Right lobe of liver (tissue), 6 donors: Measurements from ENCODE around the gene RUBCN. TPM values are rescaled to one million over a fixed set of nuclear protein-coding genes. Genes with fewer than 3 reads are reported as not detected.

Experiments used
- ATAC-seq, 4 donors: fragments of 200-7000 bp; cut with Tn5 transposase; one replicate each; pipeline ENCODE4 v1.9.1; 2020; ENCODE audit warnings: mild to moderate bottlenecking in 4 of 4, moderate library complexity in 4 of 4
- DNase-seq, 3 donors: peaks; one replicate each; pipeline ENCODE4 v3.0.0-alpha.2; 2020
- H3K27ac ChIP-seq, 3 donors: fragments of 200-600 bp; one replicate each; pipeline ENCODE4 v1.8.0; 2022
- H3K27me3 ChIP-seq, 2 donors: fragments of 200-600 bp; one replicate each; pipeline ENCODE4 v1.8.0; 2022
- H3K36me3 ChIP-seq, 4 donors: fragments of 200-600 bp; sonication (generic) in 1 of 4; one replicate each; pipeline versions ENCODE4 v1.5.1 to v1.8.0; 2017 to 2022; ENCODE audit warnings: control low read depth in 1 of 4
- H3K4me1 ChIP-seq, 4 donors: fragments of 200-600 bp; sonication (generic) in 1 of 4; one replicate each; pipeline versions ENCODE4 v1.5.1 to v1.8.0; 2017 to 2022; ENCODE audit warnings: control low read depth in 1 of 4
- H3K4me3 ChIP-seq, 3 donors: fragments of 200-600 bp; one replicate each; pipeline ENCODE4 v1.8.0; 2022
- H3K9me3 ChIP-seq, 4 donors: fragments of 200-600 bp; sonication (generic) in 1 of 4; one replicate each; pipeline versions ENCODE4 v1.5.1 to v1.8.0; 2017 to 2022; ENCODE audit warnings: control low read depth in 1 of 4
- CTCF ChIP-seq, 4 donors: fragments of 200-600 bp in 3 of 4; fragments of 450-650 bp in 1 of 4; IDR thresholded peaks; one replicate each; pipeline versions ENCODE4 v1.5.1 to v1.8.0; 2016 to 2022; ENCODE audit warnings: antibody characterized with exemption in 4 of 4, mild to moderate bottlenecking in 2 of 4
- POLR2A ChIP-seq: fragments of 450-650 bp; IDR thresholded peaks from one replicate; pipeline ENCODE4 v1.6.1; 2017; ENCODE audit warnings: antibody characterized with exemption, mild to moderate bottlenecking
- WGBS: methylation state at CpG from one replicate; pipeline ENCODE4 v1.1.6; 2018; ENCODE audit warnings: low coverage, low lambda C conversion rate; ENCODE audit not compliant: insufficient coverage; ENCODE audit errors: missing lambda C conversion rate; 5-methylcytosine and 5-hydroxymethylcytosine counted together
- intact Hi-C, 2 donors: fragments of 100-400 bp; cut with DNase I; formaldehyde crosslinking; loops; one replicate each; pipeline versions ENCODE4 v1.11.2 to v1.14.1; 2022
- total RNA-seq, 6 experiments: library from RNA; depleted of rRNA in 2 of 6; stranded (reverse); fragments of >200 nt in 2 of 6; fragmentation: NEBNext Ultra II Directional in 3 of 6; extraction: Animal tissue kit (Norgen Biotek cat#: 25700) in 3 of 6; gene quantifications; one replicate each; pipeline versions ENCODE4 v1.1.0 to v1.2.4, GENCODE V29; 2016 to 2023
- donor health status: DM: no; HTN: yes; CAD: no.
- donor health status: DM: no; HTN: no; CAD: no.
- donor health status: DM: no; HTN: no; CAD: no.
- donor health status: DM: no; HTN: yes; CAD: no.
- donor health status: DM: no; HTN: yes; CAD: no.

Gene RUBCN
- total RNA-seq, 6 experiments from 2014 or later, result 6.4 to 19.4 (median 7.7) TPM

GRCh38 chr3:197761784-197762183 lies 25.1 kb upstream of the RUBCN start:
- Histone ChIP-seq H3K9me3 (no peaks in the 10 kb centered on the region), H3K4me1 (no peaks in the 10 kb centered on the region), H3K27ac (no peak overlapping the region), H3K36me3 (peaks cover 0 to 44% (median 1%) of the 10 kb centered on the region in 4 donors), H3K4me3 (no peak overlapping the region), H3K27me3 (no peaks in the 10 kb centered on the region)
- no peak for TF ChIP-seq CTCF (IDR thresholded peaks at IDR 0.05)
- TF ChIP-seq POLR2A, result no peak
- DNase-seq, result no peak
- intact Hi-C loops, result no loop called here
- ATAC-seq, result no peak

GRCh38 chr3:197758512-197758911 lies 21.8 kb upstream of the RUBCN start:
- Histone ChIP-seq H3K27ac (no peak overlapping the region), H3K36me3 (peaks cover 0 to 39% (median 1%) of the 10 kb centered on the region in 4 donors), H3K27me3 (no peaks in the 10 kb centered on the region), H3K9me3 (no peaks in the 10 kb centered on the region), H3K4me3 (no peak overlapping the region), H3K4me1 (no peaks in the 10 kb centered on the region)
- no peak for DNase-seq
- no peak for ATAC-seq
- no peak for TF ChIP-seq POLR2A
- TF ChIP-seq CTCF (IDR thresholded peaks at IDR 0.05), result no peak
- WGBS, result 85% methylated on average over 4 of the region's 4 CpGs
- intact Hi-C loops, result no loop called here

GRCh38 chr3:197756704-197757103 lies 20.0 kb upstream of the RUBCN start:
- intact Hi-C loops, result no loop called here
- Histone ChIP-seq H3K4me1 (peaks cover 0 to 6% (median 1%) of the 10 kb centered on the region in 4 donors), H3K27ac (no peak overlapping the region), H3K4me3 (no peak overlapping the region), H3K9me3 (no peaks in the 10 kb centered on the region), H3K36me3 (peaks cover 0 to 25% (median 1%) of the 10 kb centered on the region in 4 donors), H3K27me3 (no peaks in the 10 kb centered on the region)
- TF ChIP-seq POLR2A (no peak), CTCF (IDR thresholded peaks at IDR 0.05) (no peak)
- WGBS, result 82% methylated on average over 3 of the region's 3 CpGs
- ATAC-seq, result no peak
- DNase-seq, result no peak

- no peaks in the 10 kb centered on the region for H3K27me3 ChIP-seq
- no peak for TF ChIP-seq CTCF (IDR thresholded peaks at IDR 0.05)
- TF ChIP-seq POLR2A, result no peak
- H3K9me3 ChIP-seq, result no peaks in the 10 kb centered on the region
- no peak overlapping the region for H3K27ac ChIP-seq
- intact Hi-C loops, result no loop called here
- DNase-seq (no peak), ATAC-seq (no peak)
- 86% methylated on average over 3 of the region's 3 CpGs for WGBS
- no peak overlapping the region for H3K4me3 ChIP-seq
- H3K4me1 ChIP-seq, result peaks cover 0 to 19% (median 3%) of the 10 kb centered on the region in 4 donors
- H3K36me3 ChIP-seq, result peaks cover 0 to 16% (median 1%) of the 10 kb centered on the region in 4 donors
These were observed 16.6 kb upstream of the RUBCN start for GRCh38 chr3:197753263-197753662.

GRCh38 chr3:197752107-197752506 lies 15.4 kb upstream of the RUBCN start:
- no peak for ATAC-seq
- intact Hi-C loops, result no loop called here
- Histone ChIP-seq H3K36me3 (peaks cover 0 to 7% (median 1%) of the 10 kb centered on the region in 4 donors), H3K27ac (no peak overlapping the region), H3K27me3 (no peaks in the 10 kb centered on the region), H3K4me1 (peaks cover 0 to 20% (median 3%) of the 10 kb centered on the region in 4 donors), H3K4me3 (no peak overlapping the region), H3K9me3 (no peaks in the 10 kb centered on the region)
- no peak for TF ChIP-seq CTCF (IDR thresholded peaks at IDR 0.05)
- no peak for TF ChIP-seq POLR2A
- WGBS, result 69% methylated on average over 5 of the region's 5 CpGs
- no peak for DNase-seq
